HepG2 (cell line): ENCODE measurements around the gene MUC13. TPM values are rescaled to one million over a fixed set of nuclear protein-coding genes. Genes with fewer than 3 reads are reported as not detected.

ENCODE experiments used
- ATAC-seq: fragments of 200-7000 bp; cut with Tn5 transposase; 3 replicates; pipeline ENCODE4 v1.9.1; 2020; ENCODE audit warnings: mild to moderate bottlenecking, moderate library complexity
- Bru-seq: library from RNA; stranded (reverse); fragments of 400-500 nt; gene quantifications from one replicate; lab custom pipeline; 2021; lab: Mats Ljungman, UMichigan
- BruChase-seq, 2 experiments: library from RNA; stranded (reverse); fragments of 400-500 nt; gene quantifications; one replicate each; lab custom pipeline; 2021; lab: Mats Ljungman, UMichigan
- BruUV-seq: library from RNA; stranded (reverse); fragments of 400-500 nt; replicated peaks from 2 replicates; lab custom pipeline; 2021; lab: Mats Ljungman, UMichigan
- CTCF ChIA-PET: fragments of 300-600 bp; formaldehyde crosslinking; extraction: SDS; loops from one replicate; lab custom pipeline; 2021; ENCODE audit warnings: low total read pairs, inconsistent platforms, low intra/inter-chr PET ratio; lab: Yijun Ruan, JAX
- POLR2A ChIA-PET: fragments of 350-600 bp; sonication (Branson Sonifier 250); formaldehyde crosslinking; loops from one replicate; lab custom pipeline; 2020; ENCODE audit warnings: antibody characterized with exemption, inconsistent platforms; lab: Yijun Ruan, JAX
- DNase-seq: peaks from one replicate; pipeline ENCODE4 v3.0.0-alpha.2; 2015; ENCODE audit warnings: low spot score
- FAIRE-seq: peaks from 3 replicates; lab custom pipeline; 2011; peaks lifted over from hg19 to GRCh38; lab: Jason Lieb, UNC
- H2AFZ ChIP-seq: one replicate; pipeline ENCODE4 v1.6.1; 2011; ENCODE audit warnings: low read length, inconsistent platforms
- H3K27ac ChIP-seq: fragments of 300-600 bp; 3 replicates; pipeline ENCODE4 v1.8.0; 2011; ENCODE audit warnings: mixed run types, mild to moderate bottlenecking, mixed read lengths, low read length, inconsistent platforms; ENCODE audit not compliant: insufficient read depth; ENCODE audit errors: extremely low read length
- H3K27me3 ChIP-seq, 2 experiments: fragments of 200-600 bp in 1 of 2; 2 replicates in 1 of 2; 3 replicates in 1 of 2; pipeline versions ENCODE4 v1.6.0 to v1.8.0; 2011; ENCODE audit warnings: low read length in 2 of 2, mild to moderate bottlenecking in 2 of 2, moderate library complexity in 2 of 2, inconsistent platforms in 1 of 2; ENCODE audit not compliant: insufficient read depth in 2 of 2, control insufficient read depth in 1 of 2
- H3K36me3 ChIP-seq, 2 experiments: fragments of 200-600 bp in 1 of 2; replicated peaks in 1 of 2; 2 replicates in 1 of 2; 3 replicates in 1 of 2; pipeline versions ENCODE4 v1.5.1 to v1.8.0; 2011; ENCODE audit warnings: low read length in 2 of 2, inconsistent platforms in 1 of 2; ENCODE audit not compliant: insufficient read depth in 2 of 2, control insufficient read depth in 1 of 2
- H3K4me1 ChIP-seq: 2 replicates; pipeline ENCODE4 v1.5.1; 2012; ENCODE audit warnings: low read length, inconsistent platforms; ENCODE audit not compliant: insufficient read depth
- H3K4me2 ChIP-seq: 2 replicates; pipeline ENCODE4 v1.6.0; 2011; ENCODE audit warnings: low read depth, low read length, inconsistent platforms
- H3K4me3 ChIP-seq, 3 experiments: fragments of 200-600 bp in 1 of 3; sonication (generic), shearing (Covaris generic) in 1 of 3; replicated peaks in 1 of 3; 2 replicates each; pipeline ENCODE4 v1.5.1; 2011 to 2016; ENCODE audit warnings: low read length in 3 of 3, inconsistent platforms in 2 of 3, low read depth in 2 of 3, mild to moderate bottlenecking in 2 of 3, control low read depth in 1 of 3, mixed read lengths in 1 of 3; ENCODE audit not compliant: insufficient read depth in 1 of 3
- H3K79me2 ChIP-seq: one replicate; pipeline ENCODE4 v1.6.1; 2011; ENCODE audit warnings: low read length, inconsistent platforms; ENCODE audit not compliant: insufficient read depth
- H3K9ac ChIP-seq: 2 replicates; pipeline ENCODE4 v1.6.0; 2011; ENCODE audit warnings: mild to moderate bottlenecking, low read depth, low read length, inconsistent platforms; ENCODE audit not compliant: insufficient read depth
- H3K9me3 ChIP-seq: 2 replicates; pipeline ENCODE4 v1.5.1; 2012; ENCODE audit warnings: mild to moderate bottlenecking, low read length
- H4K20me1 ChIP-seq: 2 replicates; pipeline ENCODE4 v1.6.0; 2011; ENCODE audit warnings: inconsistent platforms, mild to moderate bottlenecking, low read length, moderate library complexity; ENCODE audit not compliant: insufficient read depth
- GZF1 ChIP-seq: sonication (generic); formaldehyde crosslinking; IDR thresholded peaks from 2 replicates; pipeline ENCODE4 v1.5.1; 2020; ENCODE audit warnings: mild to moderate bottlenecking, missing genetic modification reagents
- IRF2 ChIP-seq: IDR thresholded peaks from 2 replicates; pipeline ENCODE4 v1.6.1; 2018; ENCODE audit warnings: missing genetic modification reagents, missing compliant biosample characterization
- SOX5 ChIP-seq: IDR thresholded peaks from 2 replicates; pipeline ENCODE4 v1.6.1; 2016; ENCODE audit warnings: borderline replicate concordance
- ZFY ChIP-seq: sonication (generic); formaldehyde crosslinking; IDR thresholded peaks from 2 replicates; pipeline ENCODE4 v1.4.0; 2020; ENCODE audit warnings: missing genetic modification reagents
- ZMAT3 ChIP-seq: sonication (generic); formaldehyde crosslinking; conservative IDR thresholded peaks from 2 replicates; pipeline ENCODE4 v1.7.0; 2021; ENCODE audit warnings: missing genetic modification reagents
- ZNF660 ChIP-seq: sonication (generic); formaldehyde crosslinking; IDR thresholded peaks from 2 replicates; pipeline ENCODE4 v1.5.1; 2020; ENCODE audit warnings: mild to moderate bottlenecking, low read depth, missing genetic modification reagents, borderline replicate concordance
- ZNF839 ChIP-seq: sonication (generic); formaldehyde crosslinking; IDR thresholded peaks from 2 replicates; pipeline ENCODE4 v1.4.0; 2020; ENCODE audit warnings: missing genetic modification reagents, mild to moderate bottlenecking, borderline replicate concordance
- WGBS: methylation state at CpG from one replicate; pipeline ENCODE4 v1.1.6; 2017; ENCODE audit warnings: low lambda C conversion rate; 5-methylcytosine and 5-hydroxymethylcytosine counted together
- in situ Hi-C: cut with HindIII; loops from 2 replicates; pipeline ENCODE4 v1.10.0; 2017; ENCODE audit warnings: low pct_unique_long_range_greater_than_20kb; ENCODE audit not compliant: extremely low pct_ligation_motif_present
- intact Hi-C: fragments of 100-400 bp; cut with micrococcal nuclease; formaldehyde crosslinking; loops from one replicate; pipeline ENCODE4 v1.10.0; 2022; ENCODE audit not compliant: unreplicated experiment
- long read RNA-seq, 2 experiments: library from RNA in 1 of 2; library from polyadenylated mRNA in 1 of 2; stranded (forward) in 1 of 2; unstranded in 1 of 2; transcript quantifications; one replicate each; pipeline ENCODE4 v2.0.0, GENCODE V29; 2019 to 2022
- polyA minus RNA-seq, 3 experiments: library from RNA; depleted of rRNA, polyadenylated mRNA; stranded (reverse); fragments of >200 nt; gene quantifications; 2 replicates each; pipeline ENCODE4 v1.2.3, GENCODE V29; 2011; ENCODE audit warnings: low replicate concordance in 1 of 3
- polyA plus RNA-seq, 8 experiments: library from polyadenylated mRNA; depleted of rRNA in 3 of 8; stranded (reverse) in 7 of 8; unstranded in 1 of 8; fragments of >200 nt; fragmentation: Illumina TruSeq in 4 of 8; extraction: Trizol in 4 of 8; gene quantifications; 2 replicates each; pipeline versions ENCODE4 v1.2.1 to v1.2.3, GENCODE V29; 2011 to 2016; ENCODE audit warnings: low read depth in 4 of 8, missing spikeins in 1 of 8, mixed read lengths in 1 of 8; ENCODE audit not compliant: insufficient read depth in 1 of 8
- total RNA-seq, 5 experiments: library from RNA; depleted of rRNA; stranded (reverse); fragments of >200 nt; fragmentation: Illumina TruSeq; extraction: Trizol; gene quantifications; 2 replicates each; pipeline ENCODE4 v1.2.3, GENCODE V29; 2016; ENCODE audit warnings: low read depth in 1 of 5
- TF ChIP-seq, protein P1 (sequence below): IDR thresholded peaks from 2 replicates; pipeline ENCODE4 v1.6.1; 2016; ENCODE audit warnings: low read depth
- TF ChIP-seq, protein P2 (sequence below): sonication (generic); formaldehyde crosslinking; IDR thresholded peaks from 2 replicates; pipeline ENCODE4 v1.5.0; 2020; ENCODE audit warnings: missing genetic modification reagents, mild to moderate bottlenecking, borderline replicate concordance

The MUC13 gene, protein sequence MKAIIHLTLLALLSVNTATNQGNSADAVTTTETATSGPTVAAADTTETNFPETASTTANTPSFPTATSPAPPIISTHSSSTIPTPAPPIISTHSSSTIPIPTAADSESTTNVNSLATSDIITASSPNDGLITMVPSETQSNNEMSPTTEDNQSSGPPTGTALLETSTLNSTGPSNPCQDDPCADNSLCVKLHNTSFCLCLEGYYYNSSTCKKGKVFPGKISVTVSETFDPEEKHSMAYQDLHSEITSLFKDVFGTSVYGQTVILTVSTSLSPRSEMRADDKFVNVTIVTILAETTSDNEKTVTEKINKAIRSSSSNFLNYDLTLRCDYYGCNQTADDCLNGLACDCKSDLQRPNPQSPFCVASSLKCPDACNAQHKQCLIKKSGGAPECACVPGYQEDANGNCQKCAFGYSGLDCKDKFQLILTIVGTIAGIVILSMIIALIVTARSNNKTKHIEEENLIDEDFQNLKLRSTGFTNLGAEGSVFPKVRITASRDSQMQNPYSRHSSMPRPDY
- total RNA-seq (2016; rRNA removed; fragmentation: Illumina TruSeq; extraction: Trizol) (0.04 TPM in 1 of 2 replicates, not detected in the other), polyA plus RNA-seq (2011; rRNA removed) (1.2 TPM in 2 replicates), polyA minus RNA-seq (2011; rRNA and poly(A)+ RNA removed; ENCODE audit: low replicate concordance) (0.20 and 2.0 TPM in 2 replicates), Bru-seq, nascent RNA (percentile 16 among the genes with signal in this experiment), BruChase-seq, experiment 1, labeled RNA remaining after a 6-hour chase (percentile 21 among the genes with signal in this experiment), BruChase-seq, experiment 2, labeled RNA remaining after a 2-hour chase (percentile 19 among the genes with signal in this experiment)
- total RNA-seq (2016; cell fraction: cytosol; rRNA removed; fragmentation: Illumina TruSeq; extraction: Trizol; ENCODE audit: low read depth), result not detected in 2 replicates
- total RNA-seq (2016; cell fraction: insoluble cytoplasmic fraction; rRNA removed; fragmentation: Illumina TruSeq; extraction: Trizol), result not detected in 2 replicates
- total RNA-seq (2016; cell fraction: membrane; rRNA removed; fragmentation: Illumina TruSeq; extraction: Trizol), result not detected in 2 replicates
- not detected in 2 replicates for total RNA-seq (2016; cell fraction: nucleus; rRNA removed; fragmentation: Illumina TruSeq; extraction: Trizol)
- polyA plus RNA-seq (2011; cell fraction: cytosol; rRNA removed), result 0.51 and 1.1 TPM in 2 replicates
- polyA plus RNA-seq (2011; cell fraction: nucleus; rRNA removed), result 0.34 and 0.50 TPM in 2 replicates
- 0.75 and 1.7 TPM in 2 replicates for polyA plus RNA-seq (2012)
- not detected in 2 replicates for polyA plus RNA-seq (2016; cell fraction: cytosol; fragmentation: Illumina TruSeq; extraction: Trizol; ENCODE audit: low read depth)
- polyA plus RNA-seq (2016; cell fraction: insoluble cytoplasmic fraction; fragmentation: Illumina TruSeq; extraction: Trizol; ENCODE audit: low read depth), result not detected in 2 replicates
- 0.06 TPM in 1 of 2 replicates, not detected in the other for polyA plus RNA-seq (2016; cell fraction: membrane; fragmentation: Illumina TruSeq; extraction: Trizol; ENCODE audit: low read depth)
- polyA plus RNA-seq (2016; cell fraction: nucleus; fragmentation: Illumina TruSeq; extraction: Trizol; ENCODE audit: insufficient read depth, low read depth), result 0.21 TPM in 1 of 2 replicates, not detected in the other
- 0.26 and 0.49 TPM in 2 replicates for polyA minus RNA-seq (2011; cell fraction: cytosol; rRNA and poly(A)+ RNA removed)
- 0.62 and 1.0 TPM in 2 replicates for polyA minus RNA-seq (2011; cell fraction: nucleus; rRNA and poly(A)+ RNA removed)
- long read RNA-seq, experiment 1, partial matches to known transcripts, result 0 of 1 reads
- long read RNA-seq, experiment 1, other reads (novel, unspliced or antisense), result 0 of 1 reads
- long read RNA-seq, experiment 2, result 0 reads

DNA sequence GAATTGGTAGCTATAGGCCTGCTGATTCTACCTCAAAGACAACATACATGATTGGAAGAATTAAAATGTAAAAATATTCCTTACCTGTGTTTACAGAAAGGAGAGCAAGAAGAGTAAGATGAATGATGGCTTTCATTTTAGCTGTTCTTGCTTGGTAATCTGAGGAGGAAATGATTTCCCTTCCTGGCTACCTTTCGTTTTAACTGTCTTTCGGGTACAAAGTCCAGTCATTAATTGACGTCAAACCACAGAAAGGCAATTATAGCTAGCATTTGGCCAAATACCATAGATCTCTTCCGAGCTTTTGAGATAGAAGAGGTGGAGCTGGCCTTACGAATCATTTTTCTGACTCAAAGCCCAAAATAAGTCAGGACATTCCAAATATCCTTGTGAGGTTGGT, at the start of gene MUC13:
Gene MUC13, minus strand, starts transcription at position 175 of the 400 bp plus-strand sequence. Its CDS starts 39 bp downstream, at position 136.
- in situ Hi-C loops, result no loop called here
- no TSS peak for BruUV-seq
- no peaks in the 10 kb centered on the region for H3K27me3 ChIP-seq
- no peak within 1 kb of the TSS for H3K4me3 ChIP-seq
- WGBS, result 8% methylated on average over 5 of the region's 5 CpGs
- no peak for ATAC-seq
- H3K4me1 ChIP-seq, result peaks cover 23% of the 10 kb centered on the region
- H2AFZ ChIP-seq, result no peak within 1 kb of the TSS
- H3K27ac ChIP-seq, result no peak within 1 kb of the TSS
- TF ChIP-seq, protein P1, sequence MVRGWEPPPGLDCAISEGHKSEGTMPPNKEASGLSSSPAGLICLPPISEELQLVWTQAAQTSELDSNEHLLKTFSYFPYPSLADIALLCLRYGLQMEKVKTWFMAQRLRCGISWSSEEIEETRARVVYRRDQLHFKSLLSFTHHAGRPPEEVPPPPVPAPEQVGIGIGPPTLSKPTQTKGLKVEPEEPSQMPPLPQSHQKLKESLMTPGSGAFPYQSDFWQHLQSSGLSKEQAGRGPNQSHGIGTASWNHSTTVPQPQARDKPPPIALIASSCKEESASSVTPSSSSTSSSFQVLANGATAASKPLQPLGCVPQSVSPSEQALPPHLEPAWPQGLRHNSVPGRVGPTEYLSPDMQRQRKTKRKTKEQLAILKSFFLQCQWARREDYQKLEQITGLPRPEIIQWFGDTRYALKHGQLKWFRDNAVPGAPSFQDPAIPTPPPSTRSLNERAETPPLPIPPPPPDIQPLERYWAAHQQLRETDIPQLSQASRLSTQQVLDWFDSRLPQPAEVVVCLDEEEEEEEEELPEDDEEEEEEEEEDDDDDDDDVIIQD (CRISPR knock-in tag), result no peak
- TF ChIP-seq ZMAT3 (no peak), ZNF660 (no peak), ZNF839 (CRISPR knock-in tag) (no peak), IRF2 (CRISPR knock-in tag) (no peak), GZF1 (no peak), ZFY (no peak), SOX5 (CRISPR knock-in tag) (no peak)
- TF ChIP-seq, protein P2, sequence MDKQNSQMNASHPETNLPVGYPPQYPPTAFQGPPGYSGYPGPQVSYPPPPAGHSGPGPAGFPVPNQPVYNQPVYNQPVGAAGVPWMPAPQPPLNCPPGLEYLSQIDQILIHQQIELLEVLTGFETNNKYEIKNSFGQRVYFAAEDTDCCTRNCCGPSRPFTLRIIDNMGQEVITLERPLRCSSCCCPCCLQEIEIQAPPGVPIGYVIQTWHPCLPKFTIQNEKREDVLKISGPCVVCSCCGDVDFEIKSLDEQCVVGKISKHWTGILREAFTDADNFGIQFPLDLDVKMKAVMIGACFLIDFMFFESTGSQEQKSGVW, result no peak
- TF ChIP-seq, all 625 proteins: peak for 0
- no peaks in the 10 kb centered on the region for H3K79me2 ChIP-seq
- intact Hi-C loops, result no loop called here
- no peak for FAIRE-seq
- H4K20me1 ChIP-seq, result no peaks in the 10 kb centered on the region
- ChIA-PET POLR2A (no interaction called here), CTCF (no interaction called here)
- no peaks in the 10 kb centered on the region for H3K36me3 ChIP-seq
- H3K4me2 ChIP-seq, result peak within 1 kb of the TSS; percentile 19; the same call in 1 of the 2 replicates
- no peak within 1 kb of the TSS for H3K9ac ChIP-seq
- DNase-seq, result peak; percentile 25
- H3K9me3 ChIP-seq, result no peaks in the 10 kb centered on the region
